SKM-1 treated with dmso at 0.1 percent for 144 hours (cell line): ENCODE data around the gene PDE6A.

Experiments
- DNase-seq: peaks from one replicate; lab custom pipeline; 2025; ENCODE audit not compliant: unreplicated experiment; lab: John Stamatoyannopoulos, UW

Gene PDE6A

DNA sequence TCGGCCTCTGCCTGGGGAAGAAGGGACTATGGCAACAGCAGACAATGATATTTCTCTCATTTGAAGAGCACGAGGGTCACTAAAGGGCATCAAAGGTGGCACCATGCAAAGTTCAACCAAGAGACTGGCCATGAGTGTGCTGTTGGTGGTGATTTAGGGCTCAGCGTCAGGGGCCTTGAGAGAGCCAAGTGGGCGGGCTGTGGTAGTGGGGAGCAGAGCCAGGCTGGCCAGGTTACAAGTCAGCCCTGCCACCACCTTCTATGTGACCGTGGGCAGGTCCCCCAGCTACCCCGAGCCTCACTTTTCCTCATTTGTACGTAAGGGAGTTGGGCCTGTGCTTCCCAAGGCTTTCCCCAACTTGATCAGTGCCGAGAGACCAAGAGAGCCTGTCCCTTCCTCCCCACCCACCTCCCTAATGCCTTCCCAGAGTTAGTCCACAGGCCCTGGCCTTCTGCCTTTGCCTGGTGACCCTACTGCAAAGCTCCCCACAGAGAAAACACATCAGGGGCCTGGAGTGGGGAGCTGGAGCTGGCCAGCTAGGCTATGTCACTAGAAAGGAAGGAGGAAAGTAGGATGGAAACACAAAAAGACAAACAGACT is 104.3 kb downstream of the PDE6A start:
- no peak for DNase-seq

DNA sequence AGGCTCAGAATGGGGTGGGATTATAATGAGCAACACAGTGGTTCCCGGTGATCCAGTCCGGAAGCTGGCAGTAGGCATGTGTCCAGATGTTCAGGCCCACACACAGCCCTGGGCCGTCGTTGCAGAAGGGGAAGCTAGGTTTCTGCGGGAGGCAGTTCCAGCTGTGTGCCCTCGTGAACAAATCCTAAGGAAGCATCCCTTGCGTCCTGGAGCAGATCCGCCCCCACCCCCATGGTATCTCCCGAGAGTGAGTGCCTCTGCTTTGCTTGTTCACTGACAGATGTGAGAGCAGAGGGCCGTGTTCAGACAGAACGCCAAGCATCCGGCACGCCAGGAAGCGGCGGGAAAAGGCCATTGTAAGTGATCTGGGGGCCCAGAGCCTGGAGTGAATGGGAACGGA is 104.8 kb downstream of the PDE6A start:
- DNase-seq, result no peak

DNA sequence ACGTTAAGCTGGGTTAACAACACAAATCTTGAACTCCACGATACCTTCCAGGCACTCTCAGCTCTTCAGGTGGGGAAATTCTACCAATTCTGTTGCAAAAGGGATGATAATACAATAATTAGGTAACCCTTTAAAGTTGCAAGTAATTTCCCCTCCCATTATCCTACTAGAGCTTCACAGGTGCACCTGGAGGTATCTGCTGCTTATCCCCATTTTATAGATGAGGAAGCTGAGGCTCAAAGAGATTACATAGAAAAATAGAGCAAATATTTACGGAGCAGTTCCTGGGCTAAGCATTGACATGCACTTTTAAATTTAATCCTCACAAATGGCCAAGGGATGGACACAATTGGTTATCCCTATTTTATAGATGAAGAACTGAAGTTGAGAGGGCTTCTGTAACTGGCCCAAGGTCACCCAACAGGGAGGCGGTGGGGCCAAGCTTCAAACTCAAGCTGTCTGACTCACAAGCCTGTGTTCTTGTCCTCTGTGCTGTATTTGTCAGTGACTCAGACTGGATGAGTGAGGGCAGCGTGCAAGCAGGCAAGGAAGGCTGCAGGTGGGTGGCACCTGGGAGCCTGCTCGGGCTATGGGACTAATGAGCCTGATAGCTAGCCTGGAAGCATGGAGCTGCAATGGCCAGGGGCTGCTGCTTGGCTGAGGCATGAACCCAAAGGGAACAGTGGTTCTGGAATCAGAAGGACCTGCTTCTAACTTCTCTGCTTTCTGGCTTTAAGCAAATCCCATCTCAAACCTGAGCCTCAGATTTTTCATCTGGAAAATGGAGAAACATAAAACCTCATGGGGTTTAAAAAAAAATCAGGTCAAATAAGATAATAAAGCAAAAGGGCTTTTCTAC is 105.5 kb downstream of the PDE6A start:
- DNase-seq, result no peak

DNA sequence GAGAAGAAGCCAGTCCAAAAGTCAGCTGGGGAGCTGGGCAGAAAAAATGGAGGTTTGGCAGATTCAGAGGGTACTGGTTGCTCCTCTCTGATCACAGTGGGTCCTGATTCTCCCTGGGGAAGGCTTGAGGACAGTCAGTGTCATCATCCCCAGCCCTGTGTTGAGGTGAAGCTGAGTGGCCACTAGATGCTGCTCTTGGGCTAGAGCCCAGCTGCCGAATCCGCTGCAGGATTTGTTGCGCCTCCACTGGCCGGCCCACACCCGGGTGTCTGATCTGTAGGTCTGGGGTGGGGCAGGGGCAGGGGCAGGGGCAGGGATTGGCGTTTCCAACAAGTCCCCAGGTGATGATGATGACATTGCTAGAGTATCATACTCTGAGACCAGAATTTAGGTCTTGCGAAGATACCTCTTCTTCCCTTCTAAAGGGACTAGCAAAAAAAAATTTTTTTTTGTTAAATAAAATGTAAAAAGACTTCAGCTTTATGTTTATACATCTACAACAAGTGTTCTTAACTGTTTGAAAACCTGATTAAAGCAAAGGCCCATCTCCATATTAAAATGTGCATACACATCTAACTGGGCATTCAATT is 106.8 kb downstream of the PDE6A start:
- DNase-seq, result no peak

DNA sequence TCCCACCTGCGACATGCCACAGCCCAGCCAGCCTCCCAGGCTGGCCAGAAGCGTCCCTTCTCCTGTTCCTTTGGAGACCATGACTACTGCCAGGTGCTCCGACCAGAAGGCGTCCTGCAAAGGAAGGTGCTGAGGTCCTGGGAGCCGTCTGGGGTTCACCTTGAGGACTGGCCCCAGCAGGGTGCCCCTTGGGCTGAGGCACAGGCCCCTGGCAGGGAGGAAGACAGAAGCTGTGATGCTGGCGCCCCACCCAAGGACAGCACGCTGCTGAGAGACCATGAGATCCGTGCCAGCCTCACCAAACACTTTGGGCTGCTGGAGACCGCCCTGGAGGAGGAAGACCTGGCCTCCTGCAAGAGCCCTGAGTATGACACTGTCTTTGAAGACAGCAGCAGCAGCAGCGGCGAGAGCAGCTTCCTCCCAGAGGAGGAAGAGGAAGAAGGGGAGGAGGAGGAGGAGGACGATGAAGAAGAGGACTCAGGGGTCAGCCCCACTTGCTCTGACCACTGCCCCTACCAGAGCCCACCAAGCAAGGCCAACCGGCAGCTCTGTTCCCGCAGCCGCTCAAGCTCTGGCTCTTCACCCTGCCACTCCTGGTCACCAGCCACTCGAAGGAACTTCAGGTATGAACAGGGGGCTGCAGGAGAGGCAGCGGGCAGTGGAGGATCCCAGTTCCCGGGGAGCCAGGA is 108.0 kb downstream of the PDE6A start:
- no peak for DNase-seq

DNA sequence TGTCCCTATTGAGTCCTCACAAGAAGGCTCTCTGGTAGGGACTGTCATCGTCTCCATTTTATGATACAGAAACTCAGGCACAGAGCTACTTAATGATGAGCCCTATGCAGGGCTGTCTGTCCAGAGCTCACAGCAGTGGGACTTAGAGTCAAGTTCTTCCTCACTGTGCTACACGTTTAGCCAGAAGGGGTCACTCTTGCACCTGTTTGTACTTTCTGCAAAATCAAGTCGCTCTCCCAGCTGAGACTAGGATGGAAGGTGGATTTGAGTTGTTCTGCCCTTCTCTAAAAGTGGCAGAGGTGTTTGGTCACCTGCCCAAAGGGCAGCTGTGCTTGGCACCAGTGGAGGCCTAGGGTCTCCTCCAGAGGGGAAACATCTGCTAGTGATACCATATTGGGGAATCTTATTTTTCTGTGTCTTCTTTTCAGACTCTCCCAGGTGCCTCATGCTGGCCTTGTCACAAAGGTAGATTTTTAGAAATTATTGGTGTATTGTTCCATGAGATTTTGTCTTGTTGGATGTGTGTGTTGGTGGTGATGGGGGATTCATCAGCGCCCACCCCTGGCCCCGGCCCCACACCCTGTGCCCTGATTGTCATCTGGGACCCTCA is 110.2 kb downstream of the PDE6A start:
- DNase-seq, result peak; percentile 57

DNA sequence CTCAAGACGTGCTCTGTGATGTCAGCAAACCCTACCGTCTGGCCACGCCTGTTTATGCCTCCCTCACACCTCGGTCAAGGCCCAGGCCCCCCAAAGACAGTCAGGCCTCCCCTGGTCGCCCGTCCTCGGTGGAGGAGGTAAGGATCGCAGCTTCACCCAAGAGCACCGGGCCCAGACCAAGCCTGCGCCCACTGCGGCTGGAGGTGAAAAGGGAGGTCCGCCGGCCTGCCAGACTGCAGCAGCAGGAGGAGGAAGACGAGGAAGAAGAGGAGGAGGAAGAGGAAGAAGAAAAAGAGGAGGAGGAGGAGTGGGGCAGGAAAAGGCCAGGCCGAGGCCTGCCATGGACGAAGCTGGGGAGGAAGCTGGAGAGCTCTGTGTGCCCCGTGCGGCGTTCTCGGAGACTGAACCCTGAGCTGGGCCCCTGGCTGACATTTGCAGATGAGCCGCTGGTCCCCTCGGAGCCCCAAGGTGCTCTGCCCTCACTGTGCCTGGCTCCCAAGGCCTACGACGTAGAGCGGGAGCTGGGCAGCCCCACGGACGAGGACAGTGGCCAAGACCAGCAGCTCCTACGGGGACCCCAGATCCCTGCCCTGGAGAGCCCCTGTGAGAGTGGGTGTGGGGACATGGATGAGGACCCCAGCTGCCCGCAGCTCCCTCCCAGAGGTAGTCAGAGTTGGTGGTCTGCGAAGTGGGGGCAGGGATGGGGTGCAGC is 111.3 kb downstream of the PDE6A start:
- no peak for DNase-seq

DNA sequence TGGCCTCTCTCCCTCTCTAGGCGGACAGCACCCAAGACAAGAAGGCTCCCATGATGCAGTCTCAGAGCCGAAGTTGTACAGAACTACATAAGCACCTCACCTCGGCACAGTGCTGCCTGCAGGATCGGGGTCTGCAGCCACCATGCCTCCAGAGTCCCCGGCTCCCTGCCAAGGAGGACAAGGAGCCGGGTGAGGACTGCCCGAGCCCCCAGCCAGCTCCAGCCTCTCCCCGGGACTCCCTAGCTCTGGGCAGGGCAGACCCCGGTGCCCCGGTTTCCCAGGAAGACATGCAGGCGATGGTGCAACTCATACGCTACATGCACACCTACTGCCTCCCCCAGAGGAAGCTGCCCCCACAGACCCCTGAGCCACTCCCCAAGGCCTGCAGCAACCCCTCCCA is 112.0 kb downstream of the PDE6A start:
- DNase-seq, result no peak

DNA sequence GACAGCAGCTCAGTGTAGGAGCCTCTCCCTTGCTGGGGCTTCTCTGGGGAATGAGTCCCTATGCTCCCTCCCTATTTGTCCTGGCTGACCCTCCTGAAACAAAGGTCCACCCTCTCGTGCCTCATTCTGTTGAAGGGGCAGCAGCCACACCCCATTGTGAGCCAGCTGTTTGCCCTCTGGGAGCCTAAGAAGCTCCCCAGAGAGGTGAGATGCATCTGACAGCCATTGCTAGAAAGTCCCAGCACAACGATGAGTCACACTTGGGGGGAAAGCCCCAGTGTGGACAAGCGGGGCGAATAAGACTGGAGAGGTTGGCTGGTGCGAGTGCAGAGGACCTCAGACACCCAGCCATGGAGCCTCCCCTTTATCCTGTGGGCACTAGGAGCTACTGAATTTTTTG is 113.1 kb downstream of the PDE6A start:
- DNase-seq, result no peak

DNA sequence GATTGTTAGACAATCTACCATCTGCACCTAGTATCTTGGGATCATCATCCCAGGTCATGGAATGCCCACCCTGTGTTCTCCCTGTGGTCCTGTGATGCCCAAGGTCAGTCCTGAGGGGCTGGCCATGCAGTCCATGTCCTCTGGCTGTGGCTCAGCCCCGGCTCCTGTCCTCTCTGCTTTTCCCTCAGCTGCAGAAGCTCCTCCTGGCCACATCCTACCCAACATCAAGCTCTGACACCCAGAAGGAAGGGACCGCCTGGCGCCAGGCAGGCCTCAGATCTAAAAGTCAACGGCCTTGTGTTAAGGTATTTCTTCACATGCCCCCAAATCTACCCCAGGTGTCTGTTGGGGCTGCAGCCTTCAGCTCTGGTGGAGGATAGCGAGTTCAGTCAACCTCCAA is 114.0 kb downstream of the PDE6A start:
- DNase-seq, result no peak

DNA sequence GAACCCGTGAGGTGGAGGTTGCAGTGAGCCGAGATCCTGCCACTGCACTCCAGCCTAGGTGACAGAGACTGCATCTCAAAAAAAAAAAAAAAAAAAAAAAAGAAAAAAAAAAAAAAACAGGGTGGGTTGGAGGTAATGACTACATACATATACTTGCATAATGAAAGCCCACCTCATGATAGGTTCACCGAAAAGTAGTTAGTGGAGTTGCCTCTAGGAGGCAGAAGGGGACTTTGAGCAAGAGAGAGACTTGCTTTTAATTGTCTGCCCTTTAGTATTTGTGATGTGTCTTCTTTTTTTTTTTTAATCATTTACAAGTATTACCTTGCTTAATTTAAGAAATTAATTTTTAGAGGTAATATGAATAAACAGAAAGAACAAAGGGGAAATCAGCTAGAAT is 114.6 kb downstream of the PDE6A start:
- DNase-seq, result no peak

DNA sequence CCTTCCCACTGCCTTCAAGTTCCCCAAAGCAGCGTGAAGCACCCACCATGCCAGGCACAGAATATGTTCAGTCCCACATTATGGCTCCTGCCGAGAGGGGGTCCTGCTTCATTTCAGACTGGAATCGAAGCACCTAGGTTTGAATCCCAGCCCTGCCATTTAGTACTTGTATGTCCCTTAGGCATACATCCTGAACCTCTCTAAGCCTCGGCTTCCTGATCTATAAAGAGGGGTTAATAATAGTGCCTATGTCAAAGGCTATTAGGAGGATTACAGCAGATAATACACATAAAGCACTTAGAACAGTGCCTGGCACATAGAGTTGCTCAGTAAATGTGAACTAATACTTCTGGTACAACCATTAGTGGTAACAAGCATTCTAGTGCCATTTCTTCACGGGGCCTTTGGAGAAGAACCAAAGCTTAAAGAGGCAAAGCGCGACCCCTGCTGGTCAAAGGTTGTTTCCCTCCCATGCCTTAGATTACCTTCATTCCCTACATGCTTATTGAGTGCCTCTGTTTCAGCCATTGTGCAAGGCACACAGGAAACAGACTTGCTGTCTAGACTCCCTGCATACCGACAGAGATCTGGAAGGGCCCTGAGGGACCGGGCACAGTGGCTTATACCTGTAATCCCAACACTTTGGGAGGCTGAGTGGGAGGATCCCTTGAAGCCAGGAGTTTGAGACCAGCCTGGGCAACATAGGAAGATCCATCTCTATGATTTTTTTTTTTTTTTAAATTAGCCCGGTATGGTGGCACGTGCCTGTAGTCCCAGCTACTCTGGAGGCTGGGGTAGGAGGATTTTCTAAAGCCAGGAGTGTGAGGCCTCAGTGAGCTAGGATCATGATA is 116.2 kb downstream of the PDE6A start:
- DNase-seq, result peak; percentile 92

DNA sequence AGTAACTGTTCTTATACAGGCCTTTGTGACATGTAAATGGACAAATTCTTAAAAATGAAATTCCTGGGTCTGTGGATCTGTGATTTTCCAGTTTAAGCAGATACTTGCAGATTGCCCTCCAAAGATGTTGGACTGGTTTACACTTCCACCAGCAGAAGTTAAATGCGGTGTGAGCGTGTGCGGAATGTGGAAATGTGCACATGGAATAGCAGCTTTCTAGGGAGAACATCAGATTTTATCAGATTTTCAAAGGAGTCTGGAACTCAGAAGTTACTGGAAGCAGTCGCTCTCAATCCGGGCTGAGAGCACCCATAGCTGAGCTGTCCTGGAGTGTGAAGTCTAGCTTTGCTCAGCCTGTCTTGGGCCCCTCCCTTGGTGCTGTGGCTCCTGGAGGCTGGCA is 117.0 kb downstream of the PDE6A start:
- no peak for DNase-seq

DNA sequence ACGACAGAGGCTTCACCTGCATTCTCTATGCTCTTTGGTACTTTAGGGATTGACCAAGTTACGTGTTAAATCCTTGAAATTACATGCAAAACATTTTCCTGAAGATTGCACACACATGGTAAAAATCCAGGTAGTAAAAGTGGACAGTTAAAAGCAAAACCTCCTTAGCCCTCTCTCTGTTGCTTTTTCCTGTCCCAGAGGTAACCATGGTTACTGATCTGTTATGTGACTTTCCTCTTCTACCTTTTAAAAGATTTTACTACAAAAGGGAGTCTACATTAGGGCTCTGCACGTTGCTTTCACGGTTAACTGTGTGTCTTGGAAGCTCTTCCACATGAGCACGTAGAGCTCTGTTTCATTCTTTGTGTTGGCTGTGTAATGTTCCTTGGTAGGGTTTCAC is 117.5 kb downstream of the PDE6A start:
- DNase-seq, result no peak

DNA sequence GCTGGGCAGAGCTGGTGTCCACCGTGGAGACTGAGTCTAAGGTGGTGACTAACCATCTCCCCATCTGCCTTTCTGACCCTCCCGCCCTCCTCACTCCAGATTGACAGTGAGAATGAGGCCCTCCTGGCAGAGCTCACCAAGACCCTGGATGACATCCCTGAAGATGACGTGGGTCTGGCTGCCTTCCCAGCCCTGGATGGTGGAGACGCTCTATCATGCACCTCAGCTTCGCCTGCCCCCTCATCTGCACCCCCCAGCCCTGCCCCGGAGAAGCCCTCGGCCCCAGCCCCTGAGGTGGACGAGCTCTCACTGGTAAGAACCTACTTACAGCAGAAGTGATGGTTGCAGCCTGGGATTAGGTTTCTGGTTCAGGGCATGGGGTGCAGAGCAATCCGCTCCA is 118.0 kb downstream of the PDE6A start:
- no peak for DNase-seq

DNA sequence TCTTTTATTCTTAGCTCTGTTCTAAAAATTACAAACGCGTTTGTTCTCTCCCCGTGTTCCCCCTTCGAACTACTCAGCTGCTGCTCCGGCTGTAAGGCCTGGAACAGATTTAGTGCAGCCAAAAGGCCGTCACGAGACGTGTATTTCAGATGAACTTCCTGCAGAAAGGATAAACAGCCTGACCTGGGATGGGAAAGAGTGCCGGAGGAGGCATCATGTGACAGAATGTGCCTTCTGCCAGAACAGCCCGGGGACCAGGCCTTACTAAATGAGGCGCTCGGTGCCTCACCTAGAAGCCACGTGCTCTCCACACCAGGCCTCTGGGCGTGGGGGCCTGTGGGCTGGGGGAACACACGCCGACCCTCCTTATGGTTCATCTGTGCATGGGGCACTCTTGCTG is 119.7 kb downstream of the PDE6A start:
- DNase-seq, result no peak

DNA sequence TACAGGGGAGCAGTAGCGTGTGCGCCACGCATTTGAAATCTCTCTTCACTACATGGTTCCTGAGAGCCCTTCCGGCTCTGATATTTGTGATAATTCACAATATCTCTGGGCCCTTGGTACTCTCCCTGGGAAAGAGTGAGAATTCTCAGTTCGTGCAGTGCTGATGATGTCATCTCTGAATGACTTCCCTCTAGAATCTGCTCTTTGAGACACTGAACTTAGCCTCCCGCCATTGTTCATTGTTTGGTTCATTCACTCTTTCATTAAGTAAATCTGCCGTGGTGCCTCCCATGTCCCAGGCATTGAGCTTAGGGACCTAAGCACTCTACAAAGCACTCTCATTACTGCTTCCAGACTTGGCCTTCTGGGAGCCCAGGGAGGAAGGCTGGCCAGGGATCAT is 120.5 kb downstream of the PDE6A start:
- DNase-seq, result no peak

DNA sequence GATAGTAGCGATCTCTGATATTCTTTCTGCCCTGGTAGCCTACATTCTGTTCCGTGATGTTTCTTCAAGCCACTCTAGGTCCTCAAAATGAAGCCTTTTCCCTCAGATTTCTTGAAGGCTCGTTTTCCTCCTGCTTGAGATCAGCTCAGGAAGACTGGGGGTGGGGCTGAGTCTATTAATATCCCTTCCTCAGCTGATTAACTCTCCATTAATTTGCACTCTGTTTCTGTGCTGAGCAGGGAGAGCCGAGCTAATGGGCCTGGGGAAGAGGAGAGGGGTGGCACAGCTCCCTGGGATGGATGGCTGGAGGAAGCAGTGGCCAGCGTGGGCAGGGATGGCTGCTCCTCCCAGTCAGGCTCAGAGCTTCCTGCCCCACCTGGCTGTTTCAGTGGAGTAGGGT is 121.2 kb downstream of the PDE6A start:
- no peak for DNase-seq

DNA sequence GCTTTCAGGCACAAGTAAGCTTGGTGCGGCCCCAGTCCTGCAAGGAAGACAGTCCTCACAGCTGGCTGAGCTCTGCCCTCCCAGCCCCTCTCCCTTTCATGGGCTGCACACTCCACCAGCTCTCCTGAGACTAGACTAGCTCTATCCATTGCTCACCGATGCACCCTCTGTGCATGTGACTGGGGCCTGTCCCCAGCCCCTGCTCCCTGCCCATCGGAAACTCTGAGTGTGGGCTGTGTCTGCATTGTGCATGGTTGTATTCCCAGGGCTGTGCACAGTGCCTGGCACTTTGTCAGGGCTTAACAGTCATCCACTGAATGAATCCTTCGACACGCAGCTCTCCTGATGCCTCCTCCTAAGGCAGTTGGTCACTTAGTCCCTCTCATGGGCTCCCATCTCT is 122.3 kb downstream of the PDE6A start:
- DNase-seq, result no peak
